NCI-H345 (cell line): ENCODE results near the gene MGAT4B.

Experiments
- DNase-seq: peaks from one replicate; lab custom pipeline; 2025; lab: John Stamatoyannopoulos, UW

MGAT4B gene

GRCh38 chr5:179805529-179806249 is 977 bp downstream of the MGAT4B start:
- DNase-seq = no peak

DNA sequence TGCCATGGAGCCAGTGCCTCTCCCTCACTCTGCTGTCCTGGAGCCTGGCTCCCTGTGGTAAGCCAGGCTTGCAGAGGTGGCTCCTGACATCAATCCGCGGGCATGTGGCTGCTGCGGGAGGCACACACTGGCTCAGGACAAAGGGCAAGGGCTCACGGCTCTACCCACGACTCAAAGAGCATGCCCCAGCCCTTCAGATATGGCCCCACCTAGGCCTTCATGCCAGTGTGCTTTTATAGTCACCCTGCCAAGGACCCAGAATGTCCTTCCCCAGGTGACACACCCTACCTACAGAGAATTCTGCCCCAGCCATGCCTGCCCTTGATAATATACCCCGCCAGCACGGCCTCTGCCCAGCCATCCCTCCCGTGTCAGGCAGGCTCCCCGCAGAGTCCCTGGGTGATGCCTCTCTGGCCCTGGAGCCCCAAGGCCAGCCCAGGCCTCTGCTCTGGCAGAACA is 1.6 kb downstream of the MGAT4B start:
- no peak for DNase-seq

- DNase-seq = no peak
These were observed 2.1 kb downstream of the MGAT4B start for GRCh38 chr5:179804555-179804947.

- peak; percentile 76 for DNase-seq
These were observed 2.8 kb downstream of the MGAT4B start for GRCh38 chr5:179803651-179804554.

GRCh38 chr5:179802950-179803562 is 3.6 kb downstream of the MGAT4B start:
- DNase-seq = peak; percentile 92

- no peak for DNase-seq
These were observed 4.3 kb downstream of the MGAT4B start for GRCh38 chr5:179802207-179802883.

DNA sequence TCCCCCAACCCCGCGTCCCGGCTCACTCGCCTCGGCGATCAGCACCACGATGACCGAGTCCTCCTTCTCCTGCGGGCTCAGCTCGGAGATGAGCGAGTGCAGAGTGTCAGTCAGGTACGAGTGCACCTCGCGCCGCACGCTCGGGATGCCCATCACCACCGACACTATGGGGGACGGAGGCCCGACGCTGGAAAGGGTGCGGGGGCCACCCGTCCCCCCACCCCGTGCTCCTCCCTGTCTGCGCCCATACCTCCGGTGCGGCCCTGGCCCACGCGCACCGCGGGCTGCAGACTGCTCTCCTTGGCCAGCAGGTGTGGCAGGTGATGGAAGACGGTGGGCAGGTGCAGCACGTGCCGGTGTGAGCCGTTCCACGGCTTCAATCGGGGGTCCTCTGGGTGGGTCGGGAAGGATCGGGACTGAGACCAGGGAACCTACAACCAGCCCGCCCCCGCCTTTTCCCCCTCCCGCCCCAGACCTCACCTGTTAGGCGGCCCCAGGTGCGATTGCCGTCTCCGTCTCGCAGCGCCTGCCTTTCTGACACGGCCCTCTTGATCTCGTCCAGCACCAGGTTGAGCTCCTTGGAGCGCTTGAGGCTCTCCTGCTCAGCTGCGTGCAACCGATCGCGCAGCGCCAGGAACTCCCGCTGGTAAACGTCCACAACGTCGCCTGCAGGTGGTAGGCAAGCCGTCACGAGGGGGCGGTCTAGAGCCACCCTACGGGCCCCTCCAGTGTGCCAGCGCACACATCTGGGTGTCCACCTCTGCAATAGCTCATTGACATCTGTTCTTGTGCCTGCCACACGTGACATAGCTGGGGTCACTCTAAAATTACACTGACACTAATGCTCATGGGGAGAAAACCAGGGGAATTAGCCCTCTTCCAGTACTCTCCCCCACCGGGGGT is 5.1 kb downstream of the MGAT4B start:
- DNase-seq = no peak

GRCh38 chr5:179800696-179801201 is 5.9 kb downstream of the MGAT4B start:
- no peak for DNase-seq

GRCh38 chr5:179800071-179800695 is 6.5 kb downstream of the MGAT4B start:
- no peak for DNase-seq

- no peak for DNase-seq
These were observed 7.1 kb downstream of the MGAT4B start for GRCh38 chr5:179799644-179799973.

DNA sequence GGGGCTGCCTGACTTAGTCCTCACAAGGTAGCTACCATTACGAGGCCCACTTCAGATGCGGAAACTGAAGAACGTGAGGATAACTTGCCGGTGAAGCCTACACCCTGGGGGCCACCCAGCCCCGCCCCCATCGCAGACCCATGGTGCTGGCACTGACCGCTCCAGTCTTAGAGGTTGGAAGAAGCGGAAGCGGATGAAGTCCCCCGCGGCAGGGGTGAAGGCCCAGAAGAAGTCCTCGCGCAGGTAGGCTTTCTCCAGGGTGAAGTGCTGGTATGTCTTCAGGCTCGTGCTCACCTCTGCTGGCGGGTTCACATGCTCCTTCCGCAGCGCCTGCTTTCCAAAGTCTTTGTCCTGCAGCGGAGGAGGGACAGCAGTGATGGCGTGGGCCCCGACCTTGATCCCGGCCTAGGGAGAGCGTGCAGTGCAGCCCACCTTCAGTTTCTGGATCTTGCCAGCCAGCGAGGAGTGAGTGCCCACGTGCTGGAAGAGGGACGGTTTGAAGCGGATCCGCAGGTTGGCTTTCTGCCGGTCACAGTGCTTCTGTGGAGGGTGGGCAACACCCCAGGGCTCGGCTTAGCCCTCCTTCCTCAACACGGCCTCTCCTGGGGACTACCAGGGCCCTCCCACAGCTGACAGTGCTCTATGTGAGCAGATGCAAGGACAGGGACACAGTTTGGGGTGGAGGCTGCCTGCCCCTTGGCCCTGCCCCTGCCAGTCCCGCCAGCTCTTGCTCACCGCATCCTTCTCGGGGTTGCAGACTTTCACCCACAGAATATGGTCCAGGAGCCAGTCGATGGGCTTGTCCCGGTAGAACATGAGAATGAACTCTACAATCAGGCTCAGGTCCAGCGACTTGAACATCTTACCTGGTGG is 7.7 kb downstream of the MGAT4B start:
- no peak for DNase-seq

DNA sequence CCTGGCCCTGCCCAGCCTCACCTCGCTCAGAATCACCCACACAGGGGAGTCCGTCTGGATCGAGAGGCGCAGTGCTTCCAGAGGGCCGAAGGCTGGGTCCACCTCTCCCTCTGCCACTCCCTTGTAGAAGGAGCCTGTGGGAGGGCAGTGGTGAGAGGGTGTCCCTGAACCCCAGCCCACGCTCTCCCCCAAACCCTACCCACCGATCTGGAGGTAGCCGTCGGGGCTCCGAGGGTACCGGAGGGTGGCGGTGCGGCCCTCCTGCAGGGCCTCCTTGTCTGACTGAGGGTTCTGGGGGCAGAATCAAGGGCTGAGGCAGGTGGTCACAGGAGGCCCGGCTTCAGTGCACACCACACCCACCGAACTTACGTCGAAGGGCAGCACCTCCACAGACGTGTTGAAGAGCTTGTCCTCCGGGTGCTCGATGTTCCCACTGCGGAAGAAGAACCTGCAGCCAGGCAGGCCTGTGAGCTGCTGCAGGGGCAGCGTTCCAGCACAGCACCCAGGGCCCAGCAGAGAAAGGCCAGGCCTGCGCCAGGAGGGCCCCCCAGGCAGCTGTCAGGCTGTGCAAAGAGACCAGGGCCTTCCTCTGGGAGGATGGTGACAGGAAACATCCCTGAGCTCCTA is 8.4 kb downstream of the MGAT4B start:
- DNase-seq = no peak

DNA sequence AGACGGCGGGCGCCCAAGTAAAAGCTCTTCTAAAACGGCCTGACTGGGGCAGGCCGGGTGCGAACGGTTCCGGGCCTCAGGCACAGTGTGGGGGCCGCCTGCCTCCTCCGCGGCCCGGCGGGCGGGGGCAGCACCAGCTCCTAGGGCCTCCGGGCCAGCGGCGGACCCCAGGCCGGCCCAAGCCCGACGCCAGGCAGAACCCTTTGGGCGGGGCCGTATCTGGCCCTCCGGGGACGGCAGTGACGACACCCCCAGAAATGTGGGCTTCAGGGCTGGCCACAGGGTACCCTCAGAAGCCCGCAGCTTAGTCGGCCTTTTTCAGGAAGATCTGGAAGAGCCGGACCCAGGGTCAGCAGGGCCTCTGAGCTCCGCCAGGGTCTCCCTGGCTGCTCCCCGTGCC is 8.9 kb downstream of the MGAT4B start:
- no peak for DNase-seq

DNA sequence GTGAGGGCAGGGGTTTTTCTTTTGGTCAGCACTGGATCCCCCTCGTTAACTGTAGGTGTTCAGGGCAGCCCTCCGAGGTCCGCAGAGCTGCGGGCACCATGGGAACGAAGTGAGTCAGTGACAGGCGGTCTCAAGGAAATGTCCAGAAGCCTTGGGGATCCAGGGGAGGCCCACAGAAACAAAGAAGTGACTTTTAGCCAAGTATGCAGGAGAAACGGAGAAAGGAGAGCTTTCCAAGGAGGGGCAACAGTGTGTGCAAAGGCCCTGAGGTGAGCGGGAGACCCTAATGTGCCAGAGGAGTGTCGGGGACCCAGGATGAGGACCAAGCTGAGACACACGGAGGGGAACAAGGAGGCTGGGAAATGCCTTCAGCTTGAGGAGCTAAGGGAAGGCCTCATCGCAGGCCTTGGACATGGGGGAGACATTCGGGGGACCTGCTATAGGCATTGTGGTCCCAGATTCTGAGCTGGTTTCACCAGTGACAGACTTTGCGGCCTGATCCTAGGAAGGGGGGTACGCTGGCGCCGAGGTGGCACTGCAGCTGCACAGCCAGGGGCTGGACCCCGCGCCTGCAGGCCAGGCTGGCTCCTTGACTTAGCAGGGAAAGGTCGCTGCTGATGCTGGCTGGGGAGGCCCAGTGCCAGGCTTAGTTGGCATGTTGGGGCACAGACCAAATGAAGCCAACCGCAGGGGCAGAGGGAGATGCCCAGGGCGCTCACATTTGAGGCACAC is 9.6 kb downstream of the MGAT4B start:
- DNase-seq = no peak

- DNase-seq = peak; percentile 89
These were observed 10.5 kb downstream of the MGAT4B start for GRCh38 chr5:179795863-179796833.

GRCh38 chr5:179795049-179795862 is 11.4 kb downstream of the MGAT4B start:
- DNase-seq = peak; percentile 88
